AG10803 (cell line): Measurements from ENCODE around the gene NCLN.
"Not testable (repeated sequence)": the region's sequence is repeated elsewhere in the genome, so short reads cannot be mapped to it uniquely, and the experiment has no call there.

Experiments
- DNase-seq: peaks from one replicate; pipeline ENCODE4 v3.0.0; 2010; ENCODE audit warnings: low read depth
- H3K4me3 ChIP-seq: 2 replicates; pipeline ENCODE4 v1.5.1; 2011; ENCODE audit warnings: mild to moderate bottlenecking, low read length, control low read depth
- CTCF ChIP-seq: conservative IDR thresholded peaks from 2 replicates; pipeline ENCODE4 v1.5.1; 2011; ENCODE audit warnings: mild to moderate bottlenecking, low read length, control low read depth, inconsistent platforms

The NCLN gene

GRCh38 chr19:3211191-3211590 lies 25.5 kb downstream of the NCLN start:
- TF ChIP-seq CTCF = no peak
- DNase-seq = no peak
- no peak overlapping the region for H3K4me3 ChIP-seq

- no peak overlapping the region for H3K4me3 ChIP-seq
- DNase-seq = no peak
- TF ChIP-seq CTCF = no peak
Observed at GRCh38 chr19:3213159-3213558, 27.4 kb downstream of the NCLN start.

- TF ChIP-seq CTCF = no peak
- DNase-seq = no peak
- no peak overlapping the region for H3K4me3 ChIP-seq
Observed at GRCh38 chr19:3216874-3217273, 31.1 kb downstream of the NCLN start.

DNA sequence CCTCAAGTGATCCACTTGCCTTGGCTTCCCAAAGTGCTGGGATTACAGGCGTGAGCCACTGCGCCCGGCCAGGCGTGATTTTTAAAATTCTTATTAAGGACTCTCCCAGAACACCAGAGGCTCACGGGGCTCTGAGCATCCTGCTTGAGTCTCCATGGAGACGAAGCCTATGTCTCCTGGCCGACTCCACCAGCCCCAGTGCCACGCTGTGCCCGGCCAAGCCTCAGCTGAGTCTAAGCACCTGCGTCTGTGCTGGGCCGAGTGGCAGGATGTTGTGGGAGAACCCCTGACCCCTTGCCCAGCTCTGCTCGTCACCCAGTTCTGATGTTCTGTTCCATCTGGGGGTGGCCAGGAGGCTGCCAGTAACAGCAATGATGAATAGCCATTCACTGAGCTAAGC lies 34.8 kb downstream of the NCLN start:
- no peak overlapping the region for H3K4me3 ChIP-seq
- no peak for TF ChIP-seq CTCF
- no peak for DNase-seq

GRCh38 chr19:3221576-3221975 lies 35.8 kb downstream of the NCLN start:
- H3K4me3 ChIP-seq = not testable (repeated sequence)

GRCh38 chr19:3222709-3223108 lies 37.0 kb downstream of the NCLN start:
- H3K4me3 ChIP-seq = no peak overlapping the region
- no peak for TF ChIP-seq CTCF
- DNase-seq = no peak

More at GRCh38 chr19:3221576-3221975, 35.8 kb downstream of the NCLN start:
- DNase-seq = not testable (repeated sequence)

GRCh38 chr19:3224346-3225168 lies 38.8 kb downstream of the NCLN start, which contains the start of gene CELF5:
Gene CELF5, plus strand, starts transcription at chr19:3224661. Its CDS starts 79 bp downstream, at chr19:3224740.
- H3K4me3 ChIP-seq = no peak within 1 kb of the TSS; the same call in 1 of the 2 replicates
- peak; percentile 11 for DNase-seq
- no peak for TF ChIP-seq CTCF
